ENCODE data around the gene C14orf39. TPM values are rescaled to one million over a fixed set of nuclear protein-coding genes. Genes with fewer than 3 reads are reported as not detected.

Gene C14orf39
- total RNA-seq (under 1 TPM in 1 of 2 donors, not detected in 1; 0.60 TPM), polyA plus RNA-seq (not detected)
- long read RNA-seq, donor 1 = 0 reads
- long read RNA-seq, donor 2 = 0 reads

GRCh38 chr14:60485598-60486251, at the start of gene C14orf39:
TSS of gene C14orf39 (minus strand) at chr14:60486063. CDS start at chr14:60485078, 985 bp downstream.
- DNase-seq = peak in 1 of 2 donors; percentile 57
- Histone ChIP-seq H3K4me3 (ENCODE audit: low read length in 2 of 2) (no peak within 1 kb of the TSS), H3K27ac (ENCODE audit: low read depth in 1 of 2, low read length in 2 of 2) (no peak within 1 kb of the TSS), H3K4me1 (ENCODE audit: control insufficient read depth in 1 of 2, insufficient read depth in 2 of 2, low read length in 2 of 2) (no peaks in the 10 kb centered on the region), H3K27me3 (ENCODE audit: control insufficient read depth in 1 of 2, insufficient read depth in 2 of 2, low read length in 1 of 2) (peaks cover 0 to 3% of the 10 kb centered on the region in 2 donors), H3K9me3 (ENCODE audit: control insufficient read depth, low read length) (peaks cover 1% of the 10 kb centered on the region), H3K36me3 (ENCODE audit: control insufficient read depth in 1 of 2, insufficient read depth in 2 of 2, low read length in 1 of 2) (no peaks in the 10 kb centered on the region)
- peak; percentile 68 for ATAC-seq (ENCODE audit: low FRiP score)
- 2% methylated on average over 56 to 57 of the region's 57 CpGs for WGBS, 2 donors
- intact Hi-C loops (cut with DNase I) = no loop called here

GRCh38 chr14:60532442-60532841, 46.6 kb upstream of the C14orf39 start:
- H3K27ac ChIP-seq (ENCODE audit: low read depth in 1 of 2, low read length in 2 of 2) = no peak overlapping the region
- intact Hi-C loops (cut with DNase I) = no loop called here
- ATAC-seq (ENCODE audit: low FRiP score) = no peak
- peaks cover 1% of the 10 kb centered on the region for H3K9me3 ChIP-seq (ENCODE audit: control insufficient read depth, low read length)
- H3K27me3 ChIP-seq (ENCODE audit: control insufficient read depth in 1 of 2, insufficient read depth in 2 of 2, low read length in 1 of 2) = no peaks in the 10 kb centered on the region
- DNase-seq = no peak
- no peaks in the 10 kb centered on the region for H3K4me1 ChIP-seq (ENCODE audit: control insufficient read depth in 1 of 2, insufficient read depth in 2 of 2, low read length in 2 of 2)
- 50 to 52% methylated on average over 3 of the region's 3 CpGs for WGBS, 2 donors
- no peak overlapping the region for H3K4me3 ChIP-seq (ENCODE audit: low read length in 2 of 2)
- no peaks in the 10 kb centered on the region for H3K36me3 ChIP-seq (ENCODE audit: control insufficient read depth in 1 of 2, insufficient read depth in 2 of 2, low read length in 1 of 2)

- peaks cover 1% of the 10 kb centered on the region for H3K9me3 ChIP-seq (ENCODE audit: control insufficient read depth, low read length)
- H3K36me3 ChIP-seq (ENCODE audit: control insufficient read depth in 1 of 2, insufficient read depth in 2 of 2, low read length in 1 of 2) = no peaks in the 10 kb centered on the region
- intact Hi-C loops (cut with DNase I) = no loop called here
- no peak overlapping the region for H3K4me3 ChIP-seq (ENCODE audit: low read length in 2 of 2)
- DNase-seq (peak in 1 of 2 donors; percentile 68), ATAC-seq (ENCODE audit: low FRiP score) (peak; percentile 27)
- WGBS, 2 donors = 6 to 7% methylated on average over 61 to 66 of the region's 66 CpGs
- H3K4me1 ChIP-seq (ENCODE audit: control insufficient read depth in 1 of 2, insufficient read depth in 2 of 2, low read length in 2 of 2) = no peaks in the 10 kb centered on the region
- H3K27me3 ChIP-seq (ENCODE audit: control insufficient read depth in 1 of 2, insufficient read depth in 2 of 2, low read length in 1 of 2) = no peaks in the 10 kb centered on the region
- H3K27ac ChIP-seq (ENCODE audit: low read depth in 1 of 2, low read length in 2 of 2) = no peak overlapping the region
These were observed 29.8 kb upstream of the C14orf39 start for GRCh38 chr14:60515511-60516289.

DNA sequence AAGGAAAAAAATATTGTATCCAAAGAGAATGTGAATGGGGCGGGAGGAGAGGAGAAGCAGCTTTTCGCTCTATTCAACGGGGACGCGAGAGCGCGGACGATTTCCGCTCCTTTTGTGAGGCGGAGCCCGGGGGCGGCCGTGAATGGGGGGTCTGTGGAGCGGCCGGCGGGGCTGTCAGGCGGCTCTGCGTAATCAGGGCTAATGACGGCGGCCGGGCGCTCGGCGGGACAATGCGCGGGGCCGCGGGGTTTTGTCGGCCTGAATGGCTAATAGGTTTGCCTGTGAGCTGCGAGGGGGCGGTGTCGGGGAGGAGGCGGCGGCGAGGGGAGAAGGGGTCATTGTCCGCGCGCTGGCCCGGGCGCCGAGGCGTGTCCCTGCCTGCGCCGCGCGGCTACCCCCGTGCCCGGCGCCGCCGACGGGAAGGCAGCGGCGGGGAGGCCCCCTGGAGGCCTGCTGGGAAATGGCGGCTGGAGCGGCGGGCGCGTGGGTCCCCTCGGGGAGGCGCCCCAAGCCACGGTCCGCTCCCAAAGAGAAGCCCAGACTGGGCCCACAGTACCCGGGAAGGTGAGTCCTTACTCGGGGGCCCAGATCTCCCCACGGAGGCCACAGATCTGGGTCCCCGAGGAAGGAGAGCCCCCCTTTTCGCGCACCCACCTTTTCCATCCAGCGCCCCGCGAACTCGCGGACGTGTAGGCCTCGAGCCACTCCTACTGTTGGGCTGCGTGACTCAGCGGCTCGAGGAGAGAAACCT, 29.1 kb upstream of the C14orf39 start:
- Histone ChIP-seq H3K36me3 (ENCODE audit: control insufficient read depth in 1 of 2, insufficient read depth in 2 of 2, low read length in 1 of 2) (no peaks in the 10 kb centered on the region), H3K4me3 (ENCODE audit: low read length in 2 of 2) (peak overlapping the region in 1 of 2 donors; percentile 32), H3K27ac (ENCODE audit: low read depth in 1 of 2, low read length in 2 of 2) (no peak overlapping the region), H3K27me3 (ENCODE audit: control insufficient read depth in 1 of 2, insufficient read depth in 2 of 2, low read length in 1 of 2) (no peaks in the 10 kb centered on the region), H3K9me3 (ENCODE audit: control insufficient read depth, low read length) (peaks cover 1% of the 10 kb centered on the region), H3K4me1 (ENCODE audit: control insufficient read depth in 1 of 2, insufficient read depth in 2 of 2, low read length in 2 of 2) (no peaks in the 10 kb centered on the region)
- intact Hi-C loops (cut with DNase I) = no loop called here
- ATAC-seq (ENCODE audit: low FRiP score) = peak; percentile 67
- WGBS, 2 donors = 2 to 3% methylated on average over 41 to 79 of the region's 79 CpGs
- peak in 1 of 2 donors; percentile 79 for DNase-seq

DNA sequence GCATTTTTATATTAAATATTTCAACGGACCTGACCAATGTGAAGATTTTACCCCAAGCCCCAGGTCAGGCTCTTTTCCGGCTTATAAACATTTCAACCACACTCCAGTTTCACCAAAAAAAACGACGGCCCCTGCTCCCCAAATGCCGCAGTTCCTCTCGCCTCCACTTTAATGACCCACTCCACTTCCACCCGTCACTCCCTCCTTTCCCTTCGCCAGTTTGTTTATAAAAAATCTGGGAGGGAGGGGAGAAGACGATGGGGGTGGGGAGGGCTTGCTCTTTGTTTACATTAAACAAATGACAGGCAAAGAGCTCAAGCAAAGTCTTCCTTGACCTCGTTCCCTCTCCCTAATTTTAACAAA, 28.5 kb upstream of the C14orf39 start:
- no peaks in the 10 kb centered on the region for H3K4me1 ChIP-seq (ENCODE audit: control insufficient read depth in 1 of 2, insufficient read depth in 2 of 2, low read length in 2 of 2)
- peaks cover 1% of the 10 kb centered on the region for H3K9me3 ChIP-seq (ENCODE audit: control insufficient read depth, low read length)

DNA sequence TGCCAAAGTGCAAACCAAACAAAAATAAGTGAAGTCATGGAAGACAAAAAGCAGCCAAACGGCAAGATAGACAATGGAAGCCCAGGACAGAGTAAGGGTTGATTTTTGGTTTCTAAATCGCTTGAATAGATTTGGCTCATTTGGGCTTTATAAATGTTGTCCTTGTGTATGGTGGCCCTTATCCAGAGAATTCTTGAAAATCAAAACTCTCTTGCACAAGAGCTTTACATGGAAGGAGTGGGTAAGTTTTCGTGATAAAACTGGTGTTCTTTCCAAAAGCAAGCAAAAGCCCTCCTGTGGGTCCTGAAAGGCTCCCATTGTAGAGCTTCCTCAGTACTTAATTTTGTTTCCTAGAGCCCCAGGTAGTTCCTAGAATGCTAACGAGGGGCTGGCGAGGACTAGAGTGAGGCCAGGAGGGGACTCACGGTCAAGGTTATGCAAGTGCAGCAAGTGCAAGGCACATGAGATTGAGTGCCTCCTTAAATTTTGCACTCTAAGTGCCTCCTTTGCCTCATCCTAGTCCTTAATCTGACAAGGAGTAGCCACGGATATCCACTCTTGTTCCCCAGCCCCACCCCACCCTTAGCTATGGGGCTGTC, 27.2 kb upstream of the C14orf39 start:
- DNase-seq (no peak), ATAC-seq (ENCODE audit: low FRiP score) (no peak)
- no peaks in the 10 kb centered on the region for H3K36me3 ChIP-seq (ENCODE audit: control insufficient read depth in 1 of 2, insufficient read depth in 2 of 2, low read length in 1 of 2)
- no peaks in the 10 kb centered on the region for H3K4me1 ChIP-seq (ENCODE audit: control insufficient read depth in 1 of 2, insufficient read depth in 2 of 2, low read length in 2 of 2)
- no peak overlapping the region for H3K4me3 ChIP-seq (ENCODE audit: low read length in 2 of 2)
- intact Hi-C loops (cut with DNase I) = no loop called here
- H3K27me3 ChIP-seq (ENCODE audit: control insufficient read depth in 1 of 2, insufficient read depth in 2 of 2, low read length in 1 of 2) = no peaks in the 10 kb centered on the region
- H3K27ac ChIP-seq (ENCODE audit: low read depth in 1 of 2, low read length in 2 of 2) = no peak overlapping the region
- WGBS, 2 donors = 5 to 11% methylated on average over 7 of the region's 7 CpGs
- peaks cover 1% of the 10 kb centered on the region for H3K9me3 ChIP-seq (ENCODE audit: control insufficient read depth, low read length)

More for the DNA sequence above, 28.5 kb upstream of the C14orf39 start:
- Histone ChIP-seq H3K4me3 (ENCODE audit: low read length in 2 of 2) (peak overlapping the region in 1 of 2 donors; percentile 32), H3K27ac (ENCODE audit: low read depth in 1 of 2, low read length in 2 of 2) (no peak overlapping the region), H3K27me3 (ENCODE audit: control insufficient read depth in 1 of 2, insufficient read depth in 2 of 2, low read length in 1 of 2) (no peaks in the 10 kb centered on the region), H3K36me3 (ENCODE audit: control insufficient read depth in 1 of 2, insufficient read depth in 2 of 2, low read length in 1 of 2) (no peaks in the 10 kb centered on the region)
- DNase-seq (no peak), ATAC-seq (ENCODE audit: low FRiP score) (no peak)
- WGBS, 2 donors = 6 to 8% methylated on average over 10 of the region's 10 CpGs
- intact Hi-C loops (cut with DNase I) = no loop called here

GRCh38 chr14:60512126-60512525, 26.3 kb upstream of the C14orf39 start:
- H3K9me3 ChIP-seq (ENCODE audit: control insufficient read depth, low read length) = peaks cover 1% of the 10 kb centered on the region
- no peaks in the 10 kb centered on the region for H3K36me3 ChIP-seq (ENCODE audit: control insufficient read depth in 1 of 2, insufficient read depth in 2 of 2, low read length in 1 of 2)
- no peak overlapping the region for H3K4me3 ChIP-seq (ENCODE audit: low read length in 2 of 2)
- H3K27ac ChIP-seq (ENCODE audit: low read depth in 1 of 2, low read length in 2 of 2) = no peak overlapping the region
- no peaks in the 10 kb centered on the region for H3K27me3 ChIP-seq (ENCODE audit: control insufficient read depth in 1 of 2, insufficient read depth in 2 of 2, low read length in 1 of 2)
- 14 to 22% methylated on average over 2 of the region's 2 CpGs for WGBS, 2 donors
- ATAC-seq (ENCODE audit: low FRiP score) (no peak), DNase-seq (no peak)
- intact Hi-C loops (cut with DNase I) = no loop called here
- H3K4me1 ChIP-seq (ENCODE audit: control insufficient read depth in 1 of 2, insufficient read depth in 2 of 2, low read length in 2 of 2) = no peaks in the 10 kb centered on the region

GRCh38 chr14:60510951-60511599, 25.2 kb upstream of the C14orf39 start:
- no peaks in the 10 kb centered on the region for H3K4me1 ChIP-seq (ENCODE audit: control insufficient read depth in 1 of 2, insufficient read depth in 2 of 2, low read length in 2 of 2)

More at GRCh38 chr14:60510951-60511599, 25.2 kb upstream of the C14orf39 start:
- Histone ChIP-seq H3K9me3 (ENCODE audit: control insufficient read depth, low read length) (peaks cover 1% of the 10 kb centered on the region), H3K27ac (ENCODE audit: low read depth in 1 of 2, low read length in 2 of 2) (no peak overlapping the region), H3K27me3 (ENCODE audit: control insufficient read depth in 1 of 2, insufficient read depth in 2 of 2, low read length in 1 of 2) (peaks cover 0 to 1% of the 10 kb centered on the region in 2 donors), H3K36me3 (ENCODE audit: control insufficient read depth in 1 of 2, insufficient read depth in 2 of 2, low read length in 1 of 2) (no peaks in the 10 kb centered on the region), H3K4me3 (ENCODE audit: low read length in 2 of 2) (no peak overlapping the region)
- 3 to 5% methylated on average over 39 to 49 of the region's 49 CpGs for WGBS, 2 donors
- DNase-seq = no peak
- intact Hi-C loops (cut with DNase I) = no loop called here
- no peak for ATAC-seq (ENCODE audit: low FRiP score)

Measured in aorta (tissue), 5 donors.